GM06990 (cell line): ENCODE data around the gene ITGB5.

Experiments
- DNase-seq: peaks from one replicate; pipeline ENCODE4 v3.0.0-alpha.2; 2011; ENCODE audit not compliant: insufficient read length; ENCODE audit errors: extremely low read depth
- H3K27me3 ChIP-seq: replicated peaks from 2 replicates; pipeline ENCODE4 v1.6.0; 2011; ENCODE audit warnings: low read length; ENCODE audit not compliant: control insufficient read depth, insufficient read depth
- H3K36me3 ChIP-seq: 2 replicates; pipeline ENCODE4 v1.5.1; 2011; ENCODE audit warnings: low read length; ENCODE audit not compliant: control insufficient read depth, insufficient read depth
- H3K4me3 ChIP-seq: replicated peaks from 2 replicates; pipeline ENCODE4 v1.5.1; 2011; ENCODE audit warnings: low read depth, mild to moderate bottlenecking, control low read depth, low read length
- TF ChIP-seq, protein P1 (sequence below): IDR thresholded peaks from 2 replicates; pipeline ENCODE4 v1.5.1; 2011; ENCODE audit warnings: low read length, control low read depth, mild to moderate bottlenecking, inconsistent platforms; ENCODE audit not compliant: insufficient read depth, poor library complexity, severe bottlenecking

The ITGB5 gene

DNA sequence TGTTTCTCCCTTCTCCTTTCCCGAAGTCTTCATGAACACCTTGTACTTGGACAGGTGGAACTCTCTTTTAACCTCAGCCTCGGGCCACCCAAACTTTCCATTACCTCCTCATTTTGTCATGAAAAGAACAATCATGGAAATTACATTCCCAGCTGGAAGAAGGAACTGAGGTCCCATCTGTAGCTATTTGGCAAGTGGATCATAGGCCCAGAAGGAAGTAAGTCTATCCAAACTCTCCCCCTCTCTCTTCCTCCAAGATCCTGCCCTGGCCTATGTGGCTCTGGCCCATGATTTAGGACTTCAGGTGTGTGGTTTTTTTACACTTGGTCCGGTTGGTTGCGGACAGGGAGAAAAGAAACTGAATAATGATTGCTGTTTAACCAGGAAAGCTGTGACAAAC is 44.1 kb downstream of the ITGB5 start:
- Histone ChIP-seq H3K27me3 (no peaks in the 10 kb centered on the region), H3K36me3 (no peaks in the 10 kb centered on the region)
- TF ChIP-seq, protein P1, sequence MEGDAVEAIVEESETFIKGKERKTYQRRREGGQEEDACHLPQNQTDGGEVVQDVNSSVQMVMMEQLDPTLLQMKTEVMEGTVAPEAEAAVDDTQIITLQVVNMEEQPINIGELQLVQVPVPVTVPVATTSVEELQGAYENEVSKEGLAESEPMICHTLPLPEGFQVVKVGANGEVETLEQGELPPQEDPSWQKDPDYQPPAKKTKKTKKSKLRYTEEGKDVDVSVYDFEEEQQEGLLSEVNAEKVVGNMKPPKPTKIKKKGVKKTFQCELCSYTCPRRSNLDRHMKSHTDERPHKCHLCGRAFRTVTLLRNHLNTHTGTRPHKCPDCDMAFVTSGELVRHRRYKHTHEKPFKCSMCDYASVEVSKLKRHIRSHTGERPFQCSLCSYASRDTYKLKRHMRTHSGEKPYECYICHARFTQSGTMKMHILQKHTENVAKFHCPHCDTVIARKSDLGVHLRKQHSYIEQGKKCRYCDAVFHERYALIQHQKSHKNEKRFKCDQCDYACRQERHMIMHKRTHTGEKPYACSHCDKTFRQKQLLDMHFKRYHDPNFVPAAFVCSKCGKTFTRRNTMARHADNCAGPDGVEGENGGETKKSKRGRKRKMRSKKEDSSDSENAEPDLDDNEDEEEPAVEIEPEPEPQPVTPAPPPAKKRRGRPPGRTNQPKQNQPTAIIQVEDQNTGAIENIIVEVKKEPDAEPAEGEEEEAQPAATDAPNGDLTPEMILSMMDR = no peak

DNA sequence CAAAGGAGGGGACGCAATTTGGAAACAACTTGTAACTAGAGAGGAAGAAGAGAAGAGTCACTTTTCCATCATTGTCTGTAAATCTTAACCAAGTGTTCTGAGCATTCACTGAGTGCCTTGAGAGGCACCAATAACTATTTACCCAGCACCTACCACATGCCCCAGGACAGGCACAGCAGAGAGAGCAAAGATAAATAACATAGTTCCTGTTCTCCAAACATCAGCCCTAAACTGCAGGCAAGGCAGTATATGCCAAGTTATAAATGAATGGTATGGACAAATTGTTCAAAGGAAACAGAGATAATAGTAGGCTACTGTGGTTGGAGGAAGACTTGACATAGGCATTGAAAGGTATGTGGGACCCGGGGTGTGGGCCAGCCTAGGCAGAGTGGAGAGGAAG is 45.6 kb downstream of the ITGB5 start:
- TF ChIP-seq, protein P1 = no peak

More for the DNA sequence above, 44.1 kb downstream of the ITGB5 start:
- DNase-seq = no peak
- no peak overlapping the region for H3K4me3 ChIP-seq

DNA sequence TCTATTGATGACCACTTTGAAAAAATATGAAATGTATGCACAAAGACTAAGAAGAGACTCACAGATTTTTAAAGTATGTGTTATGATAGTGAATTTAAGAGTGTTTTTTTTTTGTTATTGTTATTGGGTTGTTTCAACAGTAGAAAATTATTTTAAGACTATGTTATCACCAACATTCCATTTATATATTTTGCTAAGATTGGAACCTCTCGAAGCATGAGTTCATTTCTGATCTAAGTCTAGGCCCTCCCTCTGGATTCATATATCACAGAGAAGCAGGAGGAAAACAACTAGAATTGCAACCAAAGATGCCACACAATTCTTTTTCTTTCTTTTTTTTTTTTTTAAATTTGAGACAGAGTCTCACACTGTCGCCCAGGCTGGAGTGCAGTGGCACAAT is 46.8 kb downstream of the ITGB5 start:
- Histone ChIP-seq H3K27me3 (no peaks in the 10 kb centered on the region), H3K4me3 (no peak overlapping the region), H3K36me3 (no peaks in the 10 kb centered on the region)
- TF ChIP-seq, protein P1 = no peak
- DNase-seq = no peak

More for the DNA sequence above, 45.6 kb downstream of the ITGB5 start:
- Histone ChIP-seq H3K36me3 (no peaks in the 10 kb centered on the region), H3K27me3 (no peaks in the 10 kb centered on the region), H3K4me3 (no peak overlapping the region)
- DNase-seq = no peak

DNA sequence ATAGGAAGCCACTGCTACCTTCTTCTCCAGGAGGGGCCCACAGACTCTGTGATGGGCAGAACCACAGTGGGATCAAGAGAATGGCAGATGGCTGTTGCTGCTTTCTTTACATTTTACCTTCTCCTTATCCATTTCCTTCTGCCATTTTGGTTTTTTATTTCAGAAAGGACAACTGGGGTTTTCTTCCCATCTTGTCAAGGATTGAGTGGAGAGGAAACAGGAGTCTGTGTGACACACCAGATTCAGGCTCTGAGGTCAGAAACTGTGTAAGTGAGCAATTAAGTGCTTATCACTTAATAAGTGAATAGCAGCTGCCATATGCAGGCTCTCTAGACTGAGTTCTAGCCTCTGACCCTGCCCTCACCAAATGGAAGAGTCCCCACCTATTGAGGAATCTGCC is 47.3 kb downstream of the ITGB5 start:
- TF ChIP-seq, protein P1 = no peak
- no peak for DNase-seq
- Histone ChIP-seq H3K4me3 (no peak overlapping the region), H3K27me3 (no peaks in the 10 kb centered on the region), H3K36me3 (no peaks in the 10 kb centered on the region)

DNA sequence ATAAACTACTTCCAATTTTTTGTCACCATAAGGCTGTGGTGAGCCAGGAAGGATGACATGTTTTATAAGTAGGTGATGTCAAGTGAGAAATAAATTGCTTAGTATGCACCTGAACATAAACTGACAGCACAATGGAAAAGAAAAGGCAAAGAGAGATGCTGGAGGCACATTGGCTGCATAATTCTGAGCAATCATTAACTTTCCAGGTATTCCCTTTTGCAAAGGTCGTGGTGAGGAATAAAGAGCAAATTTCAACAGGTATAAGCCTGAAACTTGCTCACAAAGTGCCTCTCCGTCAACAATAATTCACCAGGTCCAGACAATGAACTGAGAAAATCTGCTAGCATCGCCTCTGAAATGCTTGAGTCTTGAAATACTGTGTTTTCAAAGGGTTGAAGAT is 48.2 kb downstream of the ITGB5 start:
- no peak for DNase-seq
- Histone ChIP-seq H3K36me3 (no peaks in the 10 kb centered on the region), H3K27me3 (no peaks in the 10 kb centered on the region), H3K4me3 (no peak overlapping the region)
- TF ChIP-seq, protein P1 = no peak

DNA sequence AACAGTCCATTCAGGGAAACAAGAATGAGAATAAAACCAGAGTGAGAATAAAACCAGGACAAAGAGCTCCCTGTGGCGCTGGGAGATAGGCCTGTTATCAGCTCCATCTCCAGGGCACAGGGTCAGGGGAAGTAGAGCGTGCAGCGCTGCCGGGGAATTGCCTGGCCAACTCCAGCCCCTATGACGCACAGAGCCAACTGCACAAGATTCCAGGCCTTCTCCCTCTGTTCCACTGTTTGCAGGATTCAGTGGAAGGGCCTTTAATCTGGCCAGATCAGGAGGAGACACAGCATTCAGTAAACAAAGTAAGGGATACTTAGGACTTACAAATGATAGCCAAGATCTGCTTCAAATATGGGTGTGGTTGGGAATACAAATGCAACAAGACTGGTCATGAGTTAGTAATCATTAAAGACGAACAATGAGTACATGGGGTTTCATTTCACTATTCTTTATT is 49.4 kb downstream of the ITGB5 start:
- no peak for DNase-seq
- no peaks in the 10 kb centered on the region for H3K27me3 ChIP-seq
- TF ChIP-seq, protein P1 = no peak
- H3K4me3 ChIP-seq = no peak overlapping the region
- no peaks in the 10 kb centered on the region for H3K36me3 ChIP-seq
